ENCODE results near the gene FBXO31. TPM values are rescaled to one million over a fixed set of nuclear protein-coding genes. Genes with fewer than 3 reads are reported as not detected.
A peak's percentile ranks its signal among the peaks of the same experiment; 100 is the strongest.

FBXO31 gene
- total and polyA plus RNA-seq, 2 of the 13 experiments (the other 11 are each of a cell fraction or from before 2014, with no cell fraction given) = 92.4 to 101 TPM

- TF ChIP-seq ZNF687 (CRISPR knock-in tag; IDR thresholded peaks at IDR 0.05) (peak; percentile 42; the same call in 1 of the 2 replicates), ZNF891 (CRISPR knock-in tag; IDR thresholded peaks at IDR 0.05) (peak; percentile 50; the same call in 1 of the 2 replicates), ZNF564 (CRISPR knock-in tag; IDR thresholded peaks at IDR 0.05) (peak; percentile 34; the same call in 1 of the 2 replicates), SAP130 (CRISPR knock-in tag; IDR thresholded peaks at IDR 0.05; ENCODE audit: low read depth) (peak; percentile 76), ARID5B (CRISPR knock-in tag; IDR thresholded peaks at IDR 0.05) (no peak), ZNF607 (CRISPR knock-in tag; IDR thresholded peaks at IDR 0.05; ENCODE audit: borderline replicate concordance) (no peak), DMAP1 (CRISPR knock-in tag; IDR thresholded peaks at IDR 0.05) (peak; percentile 39; the same call in 1 of the 2 replicates), CEBPG (CRISPR knock-in tag; IDR thresholded peaks at IDR 0.05) (0 out of 2 replicates have a peak, but pooled peaks have one; percentile 41), EP300 (IDR thresholded peaks at IDR 0.05; ENCODE audit: low read depth in 2 of 2, low read length in 2 of 2) (peak in 1 of 2 experiments; percentile 18; a peak in 1 of 4 replicates), EP300 (CRISPR knock-in tag; IDR thresholded peaks at IDR 0.05; ENCODE audit: borderline replicate concordance) (no peak), ZNF75D (CRISPR knock-in tag; IDR thresholded peaks at IDR 0.05; ENCODE audit: borderline replicate concordance) (no peak), MIER3 (CRISPR knock-in tag; IDR thresholded peaks at IDR 0.05; ENCODE audit: borderline replicate concordance) (0 out of 2 replicates have a peak, but pooled peaks have one; percentile 32), TAF1 (CRISPR knock-in tag; IDR thresholded peaks at IDR 0.05) (peak; percentile 59), ZNF263 (CRISPR knock-in tag; IDR thresholded peaks at IDR 0.05) (no peak), ZNF605 (CRISPR knock-in tag; IDR thresholded peaks at IDR 0.05) (peak; percentile 61; the same call in 1 of the 2 replicates), FLYWCH1 (CRISPR knock-in tag; IDR thresholded peaks at IDR 0.05) (no peak), HDAC1 (CRISPR knock-in tag; IDR thresholded peaks at IDR 0.05) (peak; percentile 76), ZNF460 (CRISPR knock-in tag; IDR thresholded peaks at IDR 0.05; ENCODE audit: borderline replicate concordance) (no peak), ATF4 (CRISPR knock-in tag; IDR thresholded peaks at IDR 0.05) (0 out of 4 replicates have a peak, but pooled peaks of 1 of the 2 experiments have one; percentile 17), NR1H2 (CRISPR knock-in tag; IDR thresholded peaks at IDR 0.05; ENCODE audit: borderline replicate concordance, low read depth) (no peak), MAX (IDR thresholded peaks at IDR 0.05) (0 out of 2 replicates have a peak, but pooled peaks have one; percentile 4)
Measured at GRCh38 chr16:87392821-87393679, 9.5 kb upstream of the FBXO31 start (continued).

All from HepG2 (cell line).